GM12891 (cell line): Measurements from ENCODE around the gene UTP4.

Source experiments
- PAX5 ChIP-seq: IDR thresholded peaks from 2 replicates; pipeline ENCODE4 v1.6.1; 2011; ENCODE audit warnings: low read length, moderate library complexity, mild to moderate bottlenecking; ENCODE audit not compliant: insufficient read depth, severe bottlenecking
- POLR2A ChIP-seq: IDR thresholded peaks from 2 replicates; pipeline ENCODE4 v1.6.1; 2011; ENCODE audit warnings: low read depth, low read length, control low read depth
- POLR2AphosphoS5 ChIP-seq: IDR thresholded peaks from 2 replicates; pipeline ENCODE4 v1.6.1; 2011; ENCODE audit warnings: low read depth, low read length, control low read depth
- POU2F2 ChIP-seq: IDR thresholded peaks from 2 replicates; pipeline ENCODE4 v1.6.1; 2011; ENCODE audit warnings: low read depth, mild to moderate bottlenecking, control low read depth, low read length, moderate library complexity
- SPI1 ChIP-seq: IDR thresholded peaks from 2 replicates; pipeline ENCODE4 v1.6.1; 2011; ENCODE audit warnings: low read depth, low read length, control low read depth
- TAF1 ChIP-seq: IDR thresholded peaks from 2 replicates; pipeline ENCODE4 v1.6.1; 2011; ENCODE audit warnings: low read depth, low read length, control low read depth

DNA sequence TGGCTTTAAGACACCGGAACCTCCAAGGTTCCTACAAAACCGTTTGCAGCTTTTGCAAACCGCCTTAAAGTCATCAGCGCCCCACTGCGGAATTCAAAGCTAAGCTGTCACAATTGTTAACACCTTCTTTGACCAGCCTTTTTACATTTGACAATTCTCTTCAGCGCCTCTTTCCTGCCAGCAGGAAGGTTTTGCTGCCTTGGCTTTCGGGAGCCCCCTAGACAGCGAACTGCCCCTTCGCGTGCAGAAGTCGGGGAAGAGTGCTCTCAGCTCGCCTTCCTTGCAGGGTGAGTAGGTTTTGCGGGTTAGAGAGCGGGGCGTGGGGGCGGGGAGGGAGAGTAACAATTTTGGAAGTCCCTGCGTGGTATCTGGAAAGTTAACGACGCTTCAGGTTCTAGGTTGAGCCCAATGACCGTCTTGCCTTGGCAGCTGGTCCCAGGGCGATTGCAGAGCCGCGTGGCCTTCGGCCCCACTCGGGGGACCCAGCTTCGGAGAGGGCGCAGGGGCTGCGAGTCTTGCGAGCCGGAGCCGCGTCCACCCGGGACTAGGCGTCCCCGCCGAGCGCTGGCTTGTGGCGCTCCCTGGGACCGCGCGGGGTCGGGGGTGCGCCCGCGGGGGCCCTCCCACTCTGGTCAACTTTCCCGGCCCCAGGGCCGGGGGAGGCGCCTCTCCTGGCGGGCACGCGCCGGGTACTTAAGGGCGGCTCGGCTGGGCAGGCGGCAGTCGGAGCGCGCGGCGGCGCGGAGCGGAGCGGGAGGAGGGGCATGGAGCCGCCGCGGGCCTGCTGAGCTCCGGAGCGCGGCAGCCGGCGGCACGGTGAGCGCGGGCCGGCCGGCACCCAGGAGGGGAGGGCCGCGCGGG lies 26.7 kb upstream of the UTP4 start, which contains the start of gene HAS3:
- TF ChIP-seq POLR2AphosphoS5 (no peak), POLR2A (no peak), TAF1 (no peak), POU2F2 (no peak), PAX5 (no peak), SPI1 (no peak)
